Muscle of back (tissue), 11 donors: ENCODE measurements around the gene SAA2. TPM values are rescaled to one million over a fixed set of nuclear protein-coding genes. Genes with fewer than 3 reads are reported as not detected.

Experiments used
- DNase-seq, 3 donors: peaks; one replicate each; pipeline versions ENCODE4 v3.0.0 to v3.0.0-alpha.2; 2013
- polyA plus RNA-seq, 10 donors: library from polyadenylated mRNA; unstranded; fragments of 120-200 nt; gene quantifications; one replicate each; pipeline ENCODE4 v1.2.1, GENCODE V29; 2013; ENCODE audit not compliant: insufficient read length in 10 of 10

The SAA2 gene
- polyA plus RNA-seq, 10 donors: not detected

- DNase-seq: no peak
Observed at GRCh38 chr11:18196532-18196931, 51.9 kb downstream of the SAA2 start.

Other genes starting within 250 kb of the SAA2 start
- gene SERGEF, start 235.6 kb downstream of the SAA2 start, polyA plus RNA-seq: 10 to 100 TPM in 6 of 10 donors, 1 to 10 TPM in 4; 9.2 to 15.2 (median 10.9) TPM
- 1 to 10 TPM in 1 of 10 donors, under 1 TPM in 9; 0.08 to 1.0 (median 0.15) TPM for gene TPH1, start 202.4 kb downstream of the SAA2 start, polyA plus RNA-seq
- gene SAAL1, start 142.6 kb downstream of the SAA2 start, polyA plus RNA-seq: 10 to 100 TPM; 10.8 to 25.1 (median 14.9) TPM
- not detected for gene MRGPRX3, start 116.1 kb downstream of the SAA2 start, polyA plus RNA-seq
- not detected for gene MRGPRX4, start 75.8 kb downstream of the SAA2 start, polyA plus RNA-seq
- gene SAA4, start 11.9 kb downstream of the SAA2 start, polyA plus RNA-seq: not detected
- not detected for gene SAA1, start 17.6 kb upstream of the SAA2 start, polyA plus RNA-seq
- gene HPS5, start 73.5 kb upstream of the SAA2 start, polyA plus RNA-seq: 10 to 100 TPM in 9 of 10 donors, 1 to 10 TPM in 1; 8.3 to 15.4 (median 12.5) TPM
- gene GTF2H1, start 73.9 kb upstream of the SAA2 start, polyA plus RNA-seq: 10 to 100 TPM; 23.4 to 50.4 (median 36.3) TPM
- 100 to 1,000 TPM; 523 to 867 (median 649) TPM for gene LDHA, start 145.9 kb upstream of the SAA2 start, polyA plus RNA-seq
- 1 to 10 TPM in 2 of 10 donors, under 1 TPM in 1, not detected in 7; 0.76 to 1.3 (median 1.1) TPM for gene LDHC, start 163.7 kb upstream of the SAA2 start, polyA plus RNA-seq
- gene LDHAL6A, start 207.2 kb upstream of the SAA2 start, polyA plus RNA-seq: under 1 TPM; 0.10 to 0.40 (median 0.26) TPM